HG02852 (cell line): ENCODE measurements around the gene DYSF.

ENCODE experiments used
- ATAC-seq: cut with Tn5 transposase; IDR thresholded peaks from one replicate; pipeline ENCODE4 v1.9.1; 2021; ENCODE audit warnings: mild to moderate bottlenecking, moderate library complexity; ENCODE audit not compliant: unreplicated experiment

Gene DYSF

GRCh38 chr2:71715951-71716696 lies 262.8 kb downstream of the DYSF start:
- no peak for ATAC-seq

GRCh38 chr2:71716697-71717624 lies 263.6 kb downstream of the DYSF start:
- no peak for ATAC-seq

GRCh38 chr2:71718686-71719085 lies 265.3 kb downstream of the DYSF start:
- no peak for ATAC-seq

GRCh38 chr2:71719520-71720282 lies 266.3 kb downstream of the DYSF start:
- ATAC-seq: no peak

GRCh38 chr2:71720283-71720560 lies 266.9 kb downstream of the DYSF start:
- ATAC-seq: no peak

- no peak for ATAC-seq
These were observed 267.4 kb downstream of the DYSF start for GRCh38 chr2:71720596-71721361.

DNA sequence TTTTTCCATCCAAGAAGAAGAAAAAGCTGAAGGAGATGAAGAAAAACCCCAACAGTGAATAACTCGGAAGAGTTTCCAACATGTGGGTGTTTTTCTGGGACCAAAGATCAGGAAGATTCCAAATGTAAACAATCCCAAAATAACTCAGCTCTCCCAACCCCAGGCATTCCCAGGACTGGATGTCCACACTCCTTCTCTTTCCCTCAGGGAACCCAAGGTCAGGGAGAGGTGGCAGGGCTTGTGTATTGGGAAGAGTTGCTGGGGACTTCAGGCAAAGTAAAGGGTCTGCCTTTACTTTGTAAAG lies 268.0 kb downstream of the DYSF start:
- no peak for ATAC-seq

GRCh38 chr2:71721669-71722068 lies 268.3 kb downstream of the DYSF start:
- ATAC-seq: no peak

DNA sequence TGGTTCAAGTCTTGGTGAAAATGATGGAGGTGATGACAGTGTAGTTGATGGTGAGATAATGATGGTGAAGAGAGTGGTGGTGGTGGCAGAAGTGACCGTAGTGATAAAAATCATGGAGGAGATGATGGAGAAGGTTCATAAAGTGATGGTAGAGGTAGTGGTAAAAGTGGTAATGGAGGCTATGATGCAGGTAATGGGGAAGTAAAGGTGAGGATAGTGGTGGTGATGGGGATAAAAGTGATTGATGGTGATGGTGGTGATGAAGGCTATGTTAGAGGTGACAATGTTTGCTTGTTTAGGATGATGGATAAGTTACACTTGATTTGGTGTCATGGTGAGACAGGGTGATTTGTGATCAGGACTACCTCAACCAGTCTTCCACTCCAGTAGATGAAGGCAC lies 268.9 kb downstream of the DYSF start:
- ATAC-seq: no peak

GRCh38 chr2:71724793-71725192 lies 271.4 kb downstream of the DYSF start:
- no peak for ATAC-seq

DNA sequence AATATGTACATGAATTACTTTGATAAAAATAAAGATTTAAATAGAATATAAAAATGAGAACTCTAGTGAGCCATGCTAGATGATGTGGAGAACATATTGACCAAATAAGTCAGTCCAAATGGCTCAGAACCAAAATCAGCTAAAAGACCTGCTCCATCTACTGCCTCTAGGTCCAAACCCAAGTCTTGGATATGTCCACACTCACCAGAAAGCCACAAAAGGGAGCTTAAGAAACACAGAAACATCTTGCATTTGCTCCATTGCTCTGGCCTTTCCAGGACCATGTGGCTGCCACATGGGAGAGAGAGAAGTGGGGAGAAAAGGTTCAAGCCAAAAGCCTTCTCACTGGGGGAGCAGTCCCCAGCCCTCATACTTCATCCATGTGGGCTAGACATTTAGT lies 272.5 kb downstream of the DYSF start:
- no peak for ATAC-seq

DNA sequence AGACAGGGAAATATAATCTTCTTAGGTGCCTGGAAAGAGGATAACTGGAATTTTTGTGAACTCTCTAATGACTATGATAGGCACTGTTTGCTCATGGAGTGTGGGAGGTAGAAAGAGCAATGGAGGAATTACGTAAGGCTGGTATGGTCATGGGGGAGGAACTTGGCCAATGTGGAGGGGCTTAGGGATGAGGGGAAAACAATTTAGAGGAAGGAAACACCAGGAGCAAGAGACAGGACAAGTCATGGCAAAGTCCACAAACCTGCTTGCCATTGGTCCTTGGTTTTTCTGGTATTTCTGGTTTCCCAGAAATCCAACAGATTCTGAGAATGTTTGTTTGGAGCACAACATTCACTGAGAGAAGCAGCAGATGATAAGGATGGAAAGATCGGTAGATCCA lies 274.2 kb downstream of the DYSF start:
- no peak for ATAC-seq

- no peak for ATAC-seq
These were observed 274.7 kb downstream of the DYSF start for GRCh38 chr2:71728036-71728435.

- ATAC-seq: no peak
These were observed 277.5 kb downstream of the DYSF start for GRCh38 chr2:71730785-71731383.

GRCh38 chr2:71734620-71735019 lies 281.3 kb downstream of the DYSF start:
- no peak for ATAC-seq

GRCh38 chr2:71735676-71736075 lies 282.3 kb downstream of the DYSF start:
- ATAC-seq: no peak
